GM13977 (cell line): Measurements from ENCODE around the gene PRSS56.
A peak's percentile ranks its signal among the peaks of the same experiment; 100 is the strongest.

Experiments used
- DNase-seq: peaks from one replicate; pipeline ENCODE4 v3.0.0; 2012; ENCODE audit warnings: low spot score
- in situ Hi-C: fragments of 300-500 bp; cut with MboI; formaldehyde crosslinking; loops from one replicate; pipeline ENCODE4 v1.12.0; 2022; ENCODE audit warnings: low sequenced_read_pairs, low pct_unique_long_range_greater_than_20kb, mixed read lengths, inconsistent platforms; ENCODE audit not compliant: unreplicated experiment
- TF ChIP-seq, protein P1 (sequence below): IDR thresholded peaks from 2 replicates; pipeline ENCODE4 v1.5.1; 2012; ENCODE audit warnings: mild to moderate bottlenecking, control low read depth; ENCODE audit not compliant: insufficient read depth; ENCODE audit errors: extremely low read depth, missing control alignments

PRSS56 gene

DNA sequence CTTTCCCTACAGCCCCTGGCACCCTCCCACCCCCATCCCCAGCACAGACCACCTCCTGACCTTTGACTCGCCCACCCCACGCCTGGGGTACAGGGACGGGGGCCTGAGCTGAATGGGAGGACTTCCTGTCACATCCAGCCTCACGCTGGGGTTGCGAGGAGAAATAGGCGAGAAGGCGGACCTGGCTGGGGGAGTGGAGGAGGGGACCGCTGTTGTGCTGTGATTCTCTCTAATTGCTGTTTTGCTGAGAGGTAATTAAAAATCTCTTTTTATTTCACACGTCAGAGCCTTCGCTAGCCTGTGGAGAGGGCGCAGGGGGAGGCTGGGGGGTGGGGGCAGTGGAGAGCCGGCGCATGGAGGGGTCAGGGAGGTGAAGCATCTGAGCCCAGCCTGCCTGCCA is 22.8 kb upstream of the PRSS56 start:
- no peak for DNase-seq
- TF ChIP-seq, protein P1, sequence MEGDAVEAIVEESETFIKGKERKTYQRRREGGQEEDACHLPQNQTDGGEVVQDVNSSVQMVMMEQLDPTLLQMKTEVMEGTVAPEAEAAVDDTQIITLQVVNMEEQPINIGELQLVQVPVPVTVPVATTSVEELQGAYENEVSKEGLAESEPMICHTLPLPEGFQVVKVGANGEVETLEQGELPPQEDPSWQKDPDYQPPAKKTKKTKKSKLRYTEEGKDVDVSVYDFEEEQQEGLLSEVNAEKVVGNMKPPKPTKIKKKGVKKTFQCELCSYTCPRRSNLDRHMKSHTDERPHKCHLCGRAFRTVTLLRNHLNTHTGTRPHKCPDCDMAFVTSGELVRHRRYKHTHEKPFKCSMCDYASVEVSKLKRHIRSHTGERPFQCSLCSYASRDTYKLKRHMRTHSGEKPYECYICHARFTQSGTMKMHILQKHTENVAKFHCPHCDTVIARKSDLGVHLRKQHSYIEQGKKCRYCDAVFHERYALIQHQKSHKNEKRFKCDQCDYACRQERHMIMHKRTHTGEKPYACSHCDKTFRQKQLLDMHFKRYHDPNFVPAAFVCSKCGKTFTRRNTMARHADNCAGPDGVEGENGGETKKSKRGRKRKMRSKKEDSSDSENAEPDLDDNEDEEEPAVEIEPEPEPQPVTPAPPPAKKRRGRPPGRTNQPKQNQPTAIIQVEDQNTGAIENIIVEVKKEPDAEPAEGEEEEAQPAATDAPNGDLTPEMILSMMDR, result no peak
- in situ Hi-C loops, result no loop called here

DNA sequence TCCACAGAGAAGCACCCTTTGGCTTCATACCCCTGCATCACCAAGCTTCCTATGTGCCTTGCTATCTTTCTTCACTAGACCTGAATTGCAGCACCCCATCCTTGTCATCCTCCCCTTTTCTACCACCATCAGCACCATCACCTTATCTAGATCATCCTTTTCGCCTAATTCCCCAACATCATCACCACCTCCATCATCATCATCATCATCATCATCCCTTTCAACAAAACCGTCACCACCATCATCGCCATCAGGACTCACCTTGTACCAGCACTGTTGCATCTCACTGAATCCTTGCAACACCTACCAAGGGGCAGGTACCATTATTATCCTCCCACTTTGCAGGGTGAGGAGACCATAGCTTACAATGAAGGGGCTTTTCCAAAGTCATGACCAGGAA is 21.7 kb upstream of the PRSS56 start:
- TF ChIP-seq, protein P1, result no peak
- in situ Hi-C loops, result no loop called here
- no peak for DNase-seq

DNA sequence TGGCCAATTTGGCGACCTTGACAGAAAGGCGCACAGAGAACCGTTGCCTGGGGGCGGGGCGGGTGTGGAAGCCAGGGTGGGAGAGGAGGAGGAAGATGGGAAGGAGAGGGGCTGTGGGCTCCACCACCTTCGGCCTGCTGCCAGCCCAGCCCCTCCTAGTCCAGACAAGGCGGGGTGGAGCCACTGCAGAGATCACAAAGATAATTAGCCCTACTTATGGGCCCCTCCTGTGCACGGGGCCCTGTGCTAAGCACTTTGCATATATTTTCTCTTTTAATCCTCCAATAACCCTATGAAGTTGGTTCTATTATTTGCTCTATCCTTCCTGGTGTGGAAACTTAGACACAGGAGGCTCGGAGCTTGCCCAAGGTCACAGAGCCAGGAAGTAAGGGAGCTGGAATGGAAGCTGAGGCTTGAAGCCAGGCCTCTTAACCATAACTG is 18.8 kb upstream of the PRSS56 start:
- in situ Hi-C loops, result no loop called here
- TF ChIP-seq, protein P1, result no peak
- no peak for DNase-seq

DNA sequence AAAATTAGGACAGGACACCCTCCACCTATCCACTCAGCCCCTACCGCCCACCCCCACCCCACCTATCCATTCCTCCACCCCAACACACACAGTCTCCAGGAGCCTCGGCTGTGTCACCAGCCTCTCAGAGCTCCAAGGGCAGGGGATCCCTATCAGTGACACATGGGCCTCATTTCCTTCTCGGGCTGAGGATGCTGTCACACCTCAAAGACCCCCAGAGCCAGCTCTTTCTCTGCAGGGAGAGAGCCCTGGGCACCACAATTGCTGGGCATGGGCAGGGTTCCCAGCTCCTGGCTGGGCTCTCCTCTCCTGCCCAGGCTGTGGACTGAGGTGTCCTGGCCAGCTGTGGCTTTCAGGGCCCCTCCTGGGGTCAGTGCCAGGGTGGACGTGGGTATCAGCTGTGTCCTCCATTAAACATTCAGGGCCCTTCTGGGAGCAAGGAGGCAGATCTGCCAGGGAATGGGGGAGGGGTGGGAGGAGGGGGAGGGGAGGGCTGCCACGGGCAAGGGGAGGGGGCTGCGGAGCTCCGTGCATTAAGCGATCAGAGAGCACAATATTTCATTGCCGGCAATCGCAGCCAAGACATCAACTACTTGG is 18.3 kb upstream of the PRSS56 start:
- TF ChIP-seq, protein P1, result no peak

DNA sequence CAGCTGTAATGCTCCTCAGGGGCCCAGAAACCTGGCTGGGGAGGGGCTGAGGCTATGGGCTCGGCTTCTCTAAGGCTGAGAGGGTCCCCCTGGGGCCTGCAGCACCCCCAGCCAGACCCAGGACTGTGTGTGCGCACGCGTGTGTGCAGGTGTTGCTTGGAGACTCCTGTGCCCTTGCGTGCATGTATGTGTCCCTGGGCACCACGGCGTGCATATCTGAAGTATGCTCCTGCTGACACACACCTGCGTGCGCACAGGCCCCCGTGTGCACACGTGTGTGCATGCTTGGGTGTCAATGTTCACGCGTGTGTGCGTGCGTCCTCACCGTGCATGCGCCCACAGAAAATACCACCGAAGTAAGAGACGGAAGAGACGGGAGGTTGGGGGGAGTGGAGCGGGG is 17.7 kb upstream of the PRSS56 start:
- TF ChIP-seq, protein P1, result no peak
- in situ Hi-C loops, result no loop called here
- no peak for DNase-seq

More for the DNA sequence above, 18.3 kb upstream of the PRSS56 start:
- DNase-seq, result no peak
- in situ Hi-C loops, result no loop called here

DNA sequence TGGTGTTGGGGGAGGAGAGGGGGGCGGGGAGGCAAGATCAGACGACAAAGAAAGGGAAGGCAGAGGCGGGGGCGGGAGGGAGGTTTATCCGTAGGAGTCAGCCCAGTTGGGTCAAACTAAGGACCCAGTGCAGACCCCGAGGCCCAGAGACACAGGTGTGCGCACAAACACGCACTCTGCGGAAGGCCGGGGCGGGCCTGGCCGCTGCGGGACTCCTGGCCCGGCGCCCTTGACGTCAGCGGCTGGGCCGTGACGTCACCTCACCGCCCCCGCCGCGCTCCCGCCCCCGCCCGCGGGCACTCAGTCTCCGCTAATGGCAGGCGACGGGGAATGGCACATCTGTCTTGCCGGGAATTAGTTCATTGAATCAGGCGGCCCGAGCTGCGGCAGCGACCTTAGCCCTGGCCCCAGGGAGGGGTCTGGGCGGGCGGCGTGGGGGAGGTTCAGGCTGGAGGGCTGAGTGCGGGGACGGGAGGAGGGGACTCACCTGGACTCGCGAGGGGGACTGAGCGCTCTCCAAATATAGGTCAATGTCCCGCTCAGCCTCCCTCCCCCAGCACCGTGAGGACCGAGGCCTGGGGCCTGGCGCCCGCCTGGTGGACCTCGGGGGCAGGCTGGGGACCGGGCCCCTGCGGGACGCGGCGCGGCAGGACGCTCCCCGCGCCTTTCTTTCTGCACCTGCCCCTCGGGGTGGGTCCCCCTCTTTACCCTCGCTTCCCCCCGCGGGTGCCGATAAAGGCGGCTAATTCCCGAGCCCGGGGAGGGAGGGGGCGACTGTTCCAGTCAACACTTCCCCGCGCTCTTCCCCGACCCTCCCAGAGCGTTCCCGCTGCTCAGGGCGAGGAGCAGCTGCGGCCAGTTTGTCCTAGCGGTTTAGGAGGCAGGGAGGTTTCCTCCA is 17.0 kb upstream of the PRSS56 start:
- DNase-seq, result peak; percentile 54
- TF ChIP-seq, protein P1, result no peak
- in situ Hi-C loops, result no loop called here
